ENCODE results near the gene EI24. TPM values are rescaled to one million over a fixed set of nuclear protein-coding genes. Genes with fewer than 3 reads are reported as not detected.

The EI24 gene
- total RNA-seq, 1 donor from 2014 or later, result 67.8 TPM

- no peak for DNase-seq (ENCODE audit: low spot score in 2 of 2, unreplicated experiment in 2 of 2)
- no peaks in the 10 kb centered on the region for H3K27me3 Mint-ChIP-seq (ENCODE audit: low read depth)
- peaks cover 14% of the 10 kb centered on the region for H3K9me3 Mint-ChIP-seq
- H3K36me3 Mint-ChIP-seq, result no peaks in the 10 kb centered on the region
- no peaks in the 10 kb centered on the region for H3K4me1 Mint-ChIP-seq
- no peak overlapping the region for H3K27ac Mint-ChIP-seq
- TF ChIP-seq, protein P1, sequence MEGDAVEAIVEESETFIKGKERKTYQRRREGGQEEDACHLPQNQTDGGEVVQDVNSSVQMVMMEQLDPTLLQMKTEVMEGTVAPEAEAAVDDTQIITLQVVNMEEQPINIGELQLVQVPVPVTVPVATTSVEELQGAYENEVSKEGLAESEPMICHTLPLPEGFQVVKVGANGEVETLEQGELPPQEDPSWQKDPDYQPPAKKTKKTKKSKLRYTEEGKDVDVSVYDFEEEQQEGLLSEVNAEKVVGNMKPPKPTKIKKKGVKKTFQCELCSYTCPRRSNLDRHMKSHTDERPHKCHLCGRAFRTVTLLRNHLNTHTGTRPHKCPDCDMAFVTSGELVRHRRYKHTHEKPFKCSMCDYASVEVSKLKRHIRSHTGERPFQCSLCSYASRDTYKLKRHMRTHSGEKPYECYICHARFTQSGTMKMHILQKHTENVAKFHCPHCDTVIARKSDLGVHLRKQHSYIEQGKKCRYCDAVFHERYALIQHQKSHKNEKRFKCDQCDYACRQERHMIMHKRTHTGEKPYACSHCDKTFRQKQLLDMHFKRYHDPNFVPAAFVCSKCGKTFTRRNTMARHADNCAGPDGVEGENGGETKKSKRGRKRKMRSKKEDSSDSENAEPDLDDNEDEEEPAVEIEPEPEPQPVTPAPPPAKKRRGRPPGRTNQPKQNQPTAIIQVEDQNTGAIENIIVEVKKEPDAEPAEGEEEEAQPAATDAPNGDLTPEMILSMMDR (IDR thresholded peaks at IDR 0.05; ENCODE audit: unreplicated experiment), result no peak
- H3K4me3 Mint-ChIP-seq, result no peak overlapping the region
These were observed 9.4 kb upstream of the EI24 start for GRCh38 chr11:125559888-125560287.

DNA sequence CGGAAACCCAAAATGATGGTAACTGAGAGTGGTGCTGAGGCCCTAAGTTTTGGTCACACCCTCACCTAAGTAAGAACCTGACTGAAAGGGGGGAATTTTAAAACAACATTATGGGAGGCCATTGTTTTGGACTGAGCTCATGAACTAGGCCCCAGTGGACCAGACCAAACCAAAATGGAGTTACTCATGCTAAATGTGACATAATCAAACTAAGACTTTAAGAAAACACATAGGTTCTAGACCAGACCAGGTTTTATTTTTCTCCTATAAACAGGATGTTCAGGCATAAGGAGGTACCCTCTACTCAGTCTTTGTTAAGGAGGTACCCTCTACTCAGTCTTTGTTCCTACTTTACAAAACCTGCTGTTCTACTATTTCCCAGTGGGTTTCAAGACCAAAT lies 7.4 kb upstream of the EI24 start:
- Mint-ChIP-seq H3K27me3 (ENCODE audit: low read depth) (no peaks in the 10 kb centered on the region), H3K36me3 (no peaks in the 10 kb centered on the region), H3K4me1 (no peaks in the 10 kb centered on the region), H3K27ac (no peak overlapping the region), H3K4me3 (no peak overlapping the region), H3K9me3 (peaks cover 3% of the 10 kb centered on the region)
- TF ChIP-seq, protein P1 (IDR thresholded peaks at IDR 0.05; ENCODE audit: unreplicated experiment), result no peak
- DNase-seq (ENCODE audit: low spot score in 2 of 2, unreplicated experiment in 2 of 2), result no peak

GRCh38 chr11:125562430-125562829 lies 6.8 kb upstream of the EI24 start:
- H3K4me1 Mint-ChIP-seq, result no peaks in the 10 kb centered on the region

DNA sequence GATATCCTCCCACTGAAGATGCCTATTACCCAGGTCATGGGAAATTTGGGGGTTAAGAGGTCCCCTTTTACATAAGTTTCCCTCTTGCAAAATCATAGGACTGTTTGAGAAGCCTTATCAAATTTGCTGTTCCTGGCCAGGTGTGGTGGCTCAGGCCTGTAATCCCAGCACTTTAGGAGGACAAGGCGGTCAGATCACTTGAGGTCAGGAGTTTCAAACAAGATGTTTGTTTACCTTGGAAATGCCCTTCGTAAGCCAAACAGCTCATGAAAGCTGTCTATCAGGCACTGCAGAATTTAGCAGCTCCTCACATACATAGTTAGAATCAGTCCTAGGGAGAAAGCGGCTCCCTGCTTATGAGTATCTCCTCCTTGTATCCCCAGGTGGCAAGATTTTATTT lies 4.9 kb upstream of the EI24 start:
- no peak for DNase-seq (ENCODE audit: low spot score in 2 of 2, unreplicated experiment in 2 of 2)
- H3K9me3 Mint-ChIP-seq, result peaks cover 5% of the 10 kb centered on the region
- no peaks in the 10 kb centered on the region for H3K27me3 Mint-ChIP-seq (ENCODE audit: low read depth)
- H3K4me1 Mint-ChIP-seq, result no peaks in the 10 kb centered on the region
- TF ChIP-seq, protein P1 (IDR thresholded peaks at IDR 0.05; ENCODE audit: unreplicated experiment), result no peak
- H3K4me3 Mint-ChIP-seq, result no peak overlapping the region
- no peak overlapping the region for H3K27ac Mint-ChIP-seq
- H3K36me3 Mint-ChIP-seq, result no peaks in the 10 kb centered on the region

More at GRCh38 chr11:125562430-125562829, 6.8 kb upstream of the EI24 start:
- peaks cover 5% of the 10 kb centered on the region for H3K9me3 Mint-ChIP-seq
- DNase-seq (ENCODE audit: low spot score in 2 of 2, unreplicated experiment in 2 of 2), result no peak
- no peak overlapping the region for H3K4me3 Mint-ChIP-seq
- no peaks in the 10 kb centered on the region for H3K27me3 Mint-ChIP-seq (ENCODE audit: low read depth)
- H3K27ac Mint-ChIP-seq, result no peak overlapping the region
- TF ChIP-seq, protein P1 (IDR thresholded peaks at IDR 0.05; ENCODE audit: unreplicated experiment), result no peak
- no peaks in the 10 kb centered on the region for H3K36me3 Mint-ChIP-seq

GRCh38 chr11:125566235-125566634 lies 3.0 kb upstream of the EI24 start:
- no peak overlapping the region for H3K4me3 Mint-ChIP-seq
- H3K36me3 Mint-ChIP-seq, result no peaks in the 10 kb centered on the region
- no peak for DNase-seq (ENCODE audit: low spot score in 2 of 2, unreplicated experiment in 2 of 2)
- no peak overlapping the region for H3K27ac Mint-ChIP-seq
- peaks cover 14% of the 10 kb centered on the region for H3K4me1 Mint-ChIP-seq
- H3K9me3 Mint-ChIP-seq, result peaks cover 5% of the 10 kb centered on the region
- TF ChIP-seq, protein P1 (IDR thresholded peaks at IDR 0.05; ENCODE audit: unreplicated experiment), result no peak
- H3K27me3 Mint-ChIP-seq (ENCODE audit: low read depth), result no peaks in the 10 kb centered on the region
